ENCODE measurements around the gene CYP2U1. TPM values are rescaled to one million over a fixed set of nuclear protein-coding genes. Genes with fewer than 3 reads are reported as not detected.

The CYP2U1 gene
- total RNA-seq, 2 experiments from 2014 or later: 2.1 to 3.7 TPM

GRCh38 chr4:107977482-107977881 lies 46.1 kb downstream of the CYP2U1 start:
- peaks cover 8% of the 10 kb centered on the region for H3K9me3 Mint-ChIP-seq (ENCODE audit: low read depth)
- ATAC-seq: no peak
- peaks cover 9% of the 10 kb centered on the region for H3K36me3 Mint-ChIP-seq
- H3K4me1 Mint-ChIP-seq: peaks cover 3% of the 10 kb centered on the region
- CTCF ChIA-PET: no interaction called here
- no peak for DNase-seq
- H3K27ac Mint-ChIP-seq: no peak overlapping the region
- no peaks in the 10 kb centered on the region for H3K27me3 Mint-ChIP-seq
- no peak overlapping the region for H3K4me3 Mint-ChIP-seq

- no peak for DNase-seq
- CTCF ChIA-PET: no interaction called here
- no peak for ATAC-seq
- Mint-ChIP-seq H3K27ac (no peak overlapping the region), H3K27me3 (no peaks in the 10 kb centered on the region), H3K4me3 (no peak overlapping the region), H3K36me3 (peaks cover 9% of the 10 kb centered on the region), H3K9me3 (ENCODE audit: low read depth) (peaks cover 8% of the 10 kb centered on the region), H3K4me1 (peaks cover 3% of the 10 kb centered on the region)
Measured at GRCh38 chr4:107977966-107978705, 46.8 kb downstream of the CYP2U1 start.

- CTCF ChIA-PET: no interaction called here
- ATAC-seq: no peak
- peaks cover 8% of the 10 kb centered on the region for H3K9me3 Mint-ChIP-seq (ENCODE audit: low read depth)
Measured at GRCh38 chr4:107978716-107979451, 47.5 kb downstream of the CYP2U1 start.

GRCh38 chr4:107987916-107988762 lies 56.8 kb downstream of the CYP2U1 start:
- Mint-ChIP-seq H3K27me3 (no peaks in the 10 kb centered on the region), H3K4me3 (no peak overlapping the region), H3K9me3 (ENCODE audit: low read depth) (no peaks in the 10 kb centered on the region), H3K36me3 (peaks cover 2% of the 10 kb centered on the region), H3K27ac (no peak overlapping the region), H3K4me1 (peaks cover 27% of the 10 kb centered on the region)
- no peak for DNase-seq
- CTCF ChIA-PET: no interaction called here
- ATAC-seq: no peak

More at GRCh38 chr4:107978716-107979451, 47.5 kb downstream of the CYP2U1 start:
- peaks cover 3% of the 10 kb centered on the region for H3K4me1 Mint-ChIP-seq
- peaks cover 9% of the 10 kb centered on the region for H3K36me3 Mint-ChIP-seq
- no peak overlapping the region for H3K4me3 Mint-ChIP-seq
- DNase-seq: no peak
- no peak overlapping the region for H3K27ac Mint-ChIP-seq
- H3K27me3 Mint-ChIP-seq: no peaks in the 10 kb centered on the region

GRCh38 chr4:107988763-107989035 lies 57.4 kb downstream of the CYP2U1 start:
- Mint-ChIP-seq H3K27ac (no peak overlapping the region), H3K4me3 (no peak overlapping the region), H3K9me3 (ENCODE audit: low read depth) (no peaks in the 10 kb centered on the region), H3K4me1 (peaks cover 28% of the 10 kb centered on the region), H3K27me3 (no peaks in the 10 kb centered on the region), H3K36me3 (peaks cover 2% of the 10 kb centered on the region)
- DNase-seq (no peak), ATAC-seq (no peak)
- CTCF ChIA-PET: no interaction called here

GRCh38 chr4:107989162-107989536 lies 57.8 kb downstream of the CYP2U1 start:
- CTCF ChIA-PET: no interaction called here
- ATAC-seq (no peak), DNase-seq (no peak)
- Mint-ChIP-seq H3K36me3 (peaks cover 2% of the 10 kb centered on the region), H3K4me3 (peak overlapping the region; percentile 84), H3K27ac (peak overlapping the region; percentile 87), H3K4me1 (peaks cover 28% of the 10 kb centered on the region), H3K9me3 (ENCODE audit: low read depth) (no peaks in the 10 kb centered on the region), H3K27me3 (no peaks in the 10 kb centered on the region)

GRCh38 chr4:107989537-107990386 lies 58.4 kb downstream of the CYP2U1 start, which contains the start of gene HADH:
Gene HADH, plus strand, starts transcription at chr4:107989889. Its CDS starts 44 bp downstream, at chr4:107989933.
- Mint-ChIP-seq H3K27me3 (no peaks in the 10 kb centered on the region), H3K27ac (peak within 1 kb of the TSS; percentile 91), H3K4me1 (peaks cover 33% of the 10 kb centered on the region), H3K36me3 (peaks cover 2% of the 10 kb centered on the region), H3K9me3 (ENCODE audit: low read depth) (no peaks in the 10 kb centered on the region), H3K4me3 (peak within 1 kb of the TSS; percentile 84)
- DNase-seq: peak; percentile 95
- CTCF ChIA-PET: interaction anchor here (0.7 to 2.1 kb wide), 4 partner anchors 29 to 269 kb away, joined by 3 to 7 read pairs (median 4); partner anchors contain the start of gene PAPSS1
- ATAC-seq: peak; percentile 99

- Mint-ChIP-seq H3K27ac (no peak overlapping the region), H3K36me3 (peaks cover 16% of the 10 kb centered on the region), H3K4me3 (no peak overlapping the region), H3K4me1 (peaks cover 33% of the 10 kb centered on the region), H3K9me3 (ENCODE audit: low read depth) (no peaks in the 10 kb centered on the region), H3K27me3 (no peaks in the 10 kb centered on the region)
- CTCF ChIA-PET: interaction anchor here (1.4 kb wide), 1 partner anchor 7 kb away, joined by 4 read pairs; no protein-coding TSS in a partner anchor
- DNase-seq: no peak
- ATAC-seq: no peak
Measured at GRCh38 chr4:107991945-107992630, 60.7 kb downstream of the CYP2U1 start.

GRCh38 chr4:107993969-107994368 lies 62.6 kb downstream of the CYP2U1 start:
- Mint-ChIP-seq H3K4me1 (peaks cover 28% of the 10 kb centered on the region), H3K9me3 (ENCODE audit: low read depth) (no peaks in the 10 kb centered on the region), H3K36me3 (peaks cover 32% of the 10 kb centered on the region), H3K27me3 (no peaks in the 10 kb centered on the region), H3K27ac (no peak overlapping the region), H3K4me3 (no peak overlapping the region)
- ATAC-seq: no peak
- CTCF ChIA-PET: interaction anchor here (1.3 kb wide), 1 partner anchor 25 kb away, joined by 4 read pairs; no protein-coding TSS in a partner anchor
- no peak for DNase-seq

GRCh38 chr4:107994894-107995293 lies 63.5 kb downstream of the CYP2U1 start:
- Mint-ChIP-seq H3K27ac (no peak overlapping the region), H3K9me3 (ENCODE audit: low read depth) (no peaks in the 10 kb centered on the region), H3K27me3 (no peaks in the 10 kb centered on the region), H3K36me3 (peaks cover 37% of the 10 kb centered on the region), H3K4me3 (no peak overlapping the region), H3K4me1 (peaks cover 27% of the 10 kb centered on the region)
- ATAC-seq (no peak), DNase-seq (no peak)
- CTCF ChIA-PET: interaction anchor here (1.7 kb wide), 1 partner anchor 24 kb away, joined by 3 read pairs; no protein-coding TSS in a partner anchor

GRCh38 chr4:107996949-107997788 lies 65.8 kb downstream of the CYP2U1 start:
- Mint-ChIP-seq H3K4me1 (peaks cover 16% of the 10 kb centered on the region), H3K27me3 (no peaks in the 10 kb centered on the region), H3K9me3 (ENCODE audit: low read depth) (no peaks in the 10 kb centered on the region), H3K36me3 (peaks cover 49% of the 10 kb centered on the region), H3K4me3 (no peak overlapping the region), H3K27ac (no peak overlapping the region)
- CTCF ChIA-PET: interaction anchor here (0.7 kb wide), 1 partner anchor 1746 kb away, joined by 3 read pairs; no protein-coding TSS in a partner anchor
- ATAC-seq (no peak), DNase-seq (no peak)

All from activated CD8-positive, alpha-beta memory T cell treated with anti-CD3 and anti-CD28 coated beads, Interleukin-2, amount 10 ng/mL, durations not matched to agents 7 days and 5 days (primary cell).